Erythroblast (primary cell): ENCODE measurements around the gene FAM111A.

Experiments used
- GATA1 ChIP-seq: IDR thresholded peaks from 2 replicates; pipeline ENCODE4 v1.6.1; 2011; ENCODE audit warnings: low read depth, mild to moderate bottlenecking, control low read depth, low read length, moderate library complexity
- POLR2A ChIP-seq: IDR thresholded peaks from 2 replicates; pipeline ENCODE4 v1.6.1; 2011; ENCODE audit warnings: mild to moderate bottlenecking, low read length

- TF ChIP-seq POLR2A = no peak
- no peak for TF ChIP-seq GATA1
Observed at GRCh38 chr11:59151761-59152160, 9.1 kb downstream of the FAM111A start.
